Glutamatergic neuron (in vitro differentiated cells): ENCODE results near the gene COL20A1. TPM values are rescaled to one million over a fixed set of nuclear protein-coding genes. Genes with fewer than 3 reads are reported as not detected.

Source experiments
- DNase-seq: peaks from one replicate; pipeline ENCODE4 v3.0.0; 2022
- H3K27ac Mint-ChIP-seq: one replicate; pipeline ENCODE4 v1.8.0; 2020; ENCODE audit warnings: mild to moderate bottlenecking, mixed read lengths, inconsistent platforms; ENCODE audit not compliant: unreplicated experiment
- H3K27me3 Mint-ChIP-seq: one replicate; pipeline ENCODE4 v1.8.0; 2020; ENCODE audit warnings: mild to moderate bottlenecking, moderate library complexity, mixed read lengths, inconsistent platforms; ENCODE audit not compliant: unreplicated experiment
- H3K36me3 Mint-ChIP-seq: one replicate; pipeline ENCODE4 v1.8.0; 2020; ENCODE audit warnings: mild to moderate bottlenecking, mixed read lengths, inconsistent platforms; ENCODE audit not compliant: unreplicated experiment
- H3K4me1 Mint-ChIP-seq: one replicate; pipeline ENCODE4 v1.8.0; 2020; ENCODE audit warnings: mild to moderate bottlenecking, low read depth, mixed read lengths, inconsistent platforms; ENCODE audit not compliant: unreplicated experiment
- H3K4me3 Mint-ChIP-seq: one replicate; pipeline ENCODE4 v1.8.0; 2020; ENCODE audit warnings: mild to moderate bottlenecking, mixed read lengths, inconsistent platforms; ENCODE audit not compliant: unreplicated experiment
- H3K9me3 Mint-ChIP-seq: one replicate; pipeline ENCODE4 v1.8.0; 2020; ENCODE audit warnings: mild to moderate bottlenecking, moderate library complexity, mixed read lengths, inconsistent platforms; ENCODE audit not compliant: unreplicated experiment
- CTCF ChIP-seq: fragments of 200-600 bp; sonication (generic); IDR thresholded peaks from one replicate; pipeline ENCODE4 v1.5.0; 2021; ENCODE audit not compliant: partially characterized antibody, unreplicated experiment
- total RNA-seq: library from RNA; stranded (reverse); fragmentation: NEBNext Ultra II Directional; extraction: Animal tissue kit (Norgen Biotek cat#: 25700); gene quantifications from one replicate; pipeline ENCODE4 v1.2.1, GENCODE V29; 2021; ENCODE audit not compliant: unreplicated experiment

The COL20A1 gene
- total RNA-seq, 1 donor from 2014 or later, result 2.1 TPM

DNA sequence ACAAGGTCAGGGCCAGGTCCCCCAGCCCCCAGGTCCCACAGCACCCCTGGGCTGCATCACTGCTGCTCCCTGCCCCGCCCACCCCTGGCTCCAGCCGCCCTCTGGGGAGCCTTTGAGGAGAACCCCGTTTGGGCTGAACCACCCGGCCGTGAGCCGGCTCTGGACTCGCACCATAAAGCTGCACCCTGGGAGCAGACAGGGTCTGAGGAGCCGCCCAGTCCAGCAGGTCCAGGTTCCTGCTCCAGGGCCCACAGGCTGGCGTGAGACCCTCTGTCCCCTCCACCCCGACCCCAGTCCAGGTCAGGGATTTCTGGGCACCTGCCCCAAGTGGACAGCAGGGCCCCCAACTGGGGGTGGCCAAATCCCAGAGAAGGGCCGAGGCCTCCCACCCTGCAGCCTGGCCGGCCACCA, 59.8 kb downstream of the COL20A1 start:
- no peak for DNase-seq
- H3K36me3 Mint-ChIP-seq, result peaks cover 9% of the 10 kb centered on the region
- H3K4me3 Mint-ChIP-seq, result no peak overlapping the region
- H3K27ac Mint-ChIP-seq, result no peak overlapping the region
- peaks cover 8% of the 10 kb centered on the region for H3K4me1 Mint-ChIP-seq
- H3K9me3 Mint-ChIP-seq, result peaks cover 17% of the 10 kb centered on the region
- peaks cover 20% of the 10 kb centered on the region for H3K27me3 Mint-ChIP-seq
- no peak for TF ChIP-seq CTCF

- Mint-ChIP-seq H3K9me3 (peaks cover 14% of the 10 kb centered on the region), H3K27me3 (peaks cover 18% of the 10 kb centered on the region), H3K4me1 (peaks cover 10% of the 10 kb centered on the region), H3K27ac (peak overlapping the region; percentile 49), H3K36me3 (peaks cover 9% of the 10 kb centered on the region), H3K4me3 (no peak overlapping the region)
- DNase-seq, result no peak
- TF ChIP-seq CTCF, result no peak
Observed at GRCh38 chr20:63354636-63355350, 61.8 kb downstream of the COL20A1 start.

DNA sequence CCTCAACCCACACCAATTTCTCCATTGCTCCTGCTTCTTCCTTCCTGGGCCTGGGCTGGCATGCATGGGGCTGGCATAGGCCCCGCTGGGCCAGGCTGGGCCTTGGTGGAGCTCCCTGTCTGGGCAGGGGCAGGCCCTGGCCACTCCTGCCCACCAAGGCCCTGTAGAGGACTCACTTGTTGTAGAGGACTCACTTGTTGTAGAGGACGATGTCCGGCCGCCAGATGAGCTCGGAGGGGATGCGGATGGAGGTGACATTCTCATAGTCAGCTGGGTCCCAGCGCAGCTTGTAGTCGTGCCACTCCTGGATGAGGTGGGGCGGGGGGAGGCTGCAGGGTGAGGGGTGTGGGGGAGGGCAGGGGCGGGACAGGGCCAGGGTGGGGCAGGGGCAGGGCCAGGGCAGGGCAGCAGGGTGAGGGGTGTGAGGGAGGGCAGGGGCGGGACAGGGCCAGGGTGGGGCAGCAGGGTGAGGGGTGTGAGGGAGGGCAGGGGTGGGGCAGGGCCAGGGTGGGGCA, 62.9 kb downstream of the COL20A1 start:
- H3K9me3 Mint-ChIP-seq, result peaks cover 7% of the 10 kb centered on the region
- TF ChIP-seq CTCF, result no peak
- DNase-seq, result peak; percentile 21
- H3K27me3 Mint-ChIP-seq, result peaks cover 10% of the 10 kb centered on the region
- no peak overlapping the region for H3K4me3 Mint-ChIP-seq
- H3K36me3 Mint-ChIP-seq, result peaks cover 1% of the 10 kb centered on the region
- peaks cover 11% of the 10 kb centered on the region for H3K4me1 Mint-ChIP-seq
- H3K27ac Mint-ChIP-seq, result peak overlapping the region; percentile 3

GRCh38 chr20:63356511-63356910, 63.5 kb downstream of the COL20A1 start:
- no peak overlapping the region for H3K27ac Mint-ChIP-seq
- peak; percentile 8 for DNase-seq
- peaks cover 2% of the 10 kb centered on the region for H3K9me3 Mint-ChIP-seq
- H3K4me1 Mint-ChIP-seq, result peaks cover 11% of the 10 kb centered on the region
- H3K36me3 Mint-ChIP-seq, result no peaks in the 10 kb centered on the region
- H3K4me3 Mint-ChIP-seq, result no peak overlapping the region
- peaks cover 4% of the 10 kb centered on the region for H3K27me3 Mint-ChIP-seq
- no peak for TF ChIP-seq CTCF
